Ovary (tissue), 3 donors: ENCODE results near the gene SEPTIN11.

Experiments
- CTCF ChIP-seq, 3 donors: fragments of 450-650 bp in 2 of 3; fragments of 200-600 bp in 1 of 3; IDR thresholded peaks; one replicate each; pipeline versions ENCODE4 v1.5.1 to v1.8.0; 2016 to 2022; ENCODE audit warnings: antibody characterized with exemption in 3 of 3, mild to moderate bottlenecking in 1 of 3
- EP300 ChIP-seq: sonication (generic); formaldehyde crosslinking; IDR thresholded peaks from one replicate; pipeline ENCODE4 v1.6.1; 2017; ENCODE audit warnings: antibody characterized with exemption
- POLR2A ChIP-seq: fragments of 450-650 bp; IDR thresholded peaks from one replicate; pipeline ENCODE4 v1.6.1; 2017; ENCODE audit warnings: antibody characterized with exemption, mild to moderate bottlenecking, moderate library complexity
- donor health status: DM: no; HTN: no; CAD: no.

GRCh38 chr4:76972306-76972705 lies 22.8 kb downstream of the SEPTIN11 start:
- no peak for TF ChIP-seq POLR2A
- TF ChIP-seq CTCF (IDR thresholded peaks at IDR 0.05), result no peak
- TF ChIP-seq EP300, result no peak
